HG03196 (cell line): ENCODE results near the gene CTXND1.

Source experiments
- ATAC-seq: cut with Tn5 transposase; IDR thresholded peaks from one replicate; pipeline ENCODE4 v1.9.1; 2021; ENCODE audit not compliant: unreplicated experiment

The CTXND1 gene

DNA sequence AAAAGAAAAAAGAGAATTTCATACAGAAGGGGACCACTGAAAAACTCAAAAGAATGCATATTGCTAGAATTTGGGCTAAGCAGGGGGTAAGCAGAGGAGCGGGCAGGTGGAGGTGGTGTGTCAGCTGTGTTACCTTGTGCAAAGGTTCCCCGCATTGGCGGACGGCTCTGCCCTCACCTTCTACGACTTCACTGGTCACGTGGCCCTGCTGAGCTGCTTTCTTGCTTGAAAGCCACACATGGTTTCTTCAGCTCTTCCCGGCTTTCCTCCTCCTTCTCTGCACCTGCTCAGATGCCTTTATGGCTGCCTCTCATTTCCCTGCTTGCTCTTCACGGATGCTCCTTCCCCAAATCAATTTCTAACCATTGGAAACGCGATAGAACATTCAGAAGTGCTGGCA lies 68.7 kb downstream of the CTXND1 start:
- ATAC-seq, result no peak

DNA sequence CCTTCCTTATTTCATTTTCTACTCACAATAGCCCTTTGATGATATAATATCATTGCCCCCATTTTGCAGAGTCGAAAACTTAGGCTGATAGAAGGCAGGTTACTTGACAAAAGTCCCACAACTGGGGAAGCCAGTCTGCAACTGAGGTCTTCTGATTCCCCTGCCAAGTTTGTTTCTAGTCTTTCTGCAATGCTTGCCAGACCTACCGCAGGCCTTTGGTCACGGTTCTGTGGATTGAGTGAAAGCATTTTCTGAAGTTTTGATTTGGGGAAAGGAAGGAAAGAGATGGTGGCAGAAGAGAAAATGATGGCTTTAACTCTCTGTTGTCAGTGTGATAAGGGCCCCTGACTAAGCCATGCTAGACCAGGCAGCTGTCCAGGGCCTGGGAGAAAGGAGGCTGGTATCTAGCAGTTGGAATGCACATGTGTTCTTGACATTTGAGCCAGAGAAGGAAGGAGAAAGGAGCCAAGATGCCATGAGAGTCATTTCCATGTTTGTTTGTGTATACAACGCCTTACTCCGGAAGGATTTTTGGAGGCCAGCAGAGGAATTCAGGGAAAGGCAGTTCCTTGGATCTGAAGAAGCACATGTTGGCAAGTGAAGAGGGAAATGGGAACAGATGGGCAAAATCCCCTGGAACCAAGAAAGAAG lies 69.3 kb downstream of the CTXND1 start:
- no peak for ATAC-seq

DNA sequence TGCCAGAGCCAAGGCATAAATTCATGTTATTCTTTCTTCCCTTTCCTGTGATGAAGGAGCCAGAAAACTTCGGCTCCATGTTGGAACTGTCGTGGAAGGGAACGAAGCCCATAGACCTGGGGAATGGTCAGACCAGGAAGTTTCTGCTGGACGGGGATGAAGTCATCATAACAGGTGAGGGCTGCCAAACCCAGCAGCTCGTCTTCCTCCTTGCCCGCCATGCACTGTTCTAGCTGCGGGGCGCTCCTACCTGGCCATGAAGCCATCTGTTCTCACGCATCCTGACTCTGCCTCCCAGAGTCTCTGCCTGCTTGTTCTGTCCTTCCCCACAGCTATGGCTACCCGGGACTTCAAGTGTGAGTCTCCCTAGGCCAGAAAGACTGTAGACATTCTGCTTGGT lies 71.0 kb downstream of the CTXND1 start:
- ATAC-seq, result no peak

DNA sequence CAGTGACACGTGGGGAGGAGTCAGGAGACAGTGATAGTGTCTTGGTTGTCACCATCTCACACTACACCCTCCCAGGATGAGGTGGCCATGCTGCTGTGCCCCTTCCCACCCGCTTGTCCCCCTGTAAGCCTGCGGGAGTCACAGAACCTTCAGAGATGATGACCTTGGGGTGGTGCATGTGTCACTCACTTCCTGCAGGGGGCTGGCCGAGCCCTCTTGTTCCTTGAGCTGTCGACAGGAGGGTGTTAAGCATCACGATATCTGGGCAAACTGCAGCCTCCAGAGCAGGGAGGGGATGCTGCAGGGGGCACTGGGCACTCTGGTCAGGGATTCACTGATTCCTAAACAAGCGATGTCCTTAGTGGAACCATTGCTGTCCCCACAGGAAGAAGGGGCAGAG lies 71.5 kb downstream of the CTXND1 start:
- no peak for ATAC-seq

DNA sequence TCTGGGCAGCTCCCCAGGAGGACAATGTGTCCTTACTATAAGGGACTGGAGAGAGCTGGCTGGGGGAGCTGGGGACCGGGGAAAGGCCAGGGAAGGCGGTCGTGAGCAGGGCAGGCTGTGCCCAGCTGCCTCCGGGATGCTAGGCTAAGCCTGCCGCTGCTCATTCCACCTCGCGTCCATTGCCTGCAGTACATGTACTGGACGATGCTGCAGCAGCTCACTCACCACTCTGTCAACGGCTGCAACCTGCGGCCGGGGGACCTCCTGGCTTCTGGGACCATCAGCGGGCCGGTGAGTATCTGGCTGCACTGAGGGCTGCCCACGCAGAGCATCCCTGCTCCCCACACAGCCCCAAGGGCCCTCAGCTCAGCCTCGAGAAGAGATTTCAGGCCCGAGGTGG lies 72.1 kb downstream of the CTXND1 start:
- ATAC-seq, result no peak

DNA sequence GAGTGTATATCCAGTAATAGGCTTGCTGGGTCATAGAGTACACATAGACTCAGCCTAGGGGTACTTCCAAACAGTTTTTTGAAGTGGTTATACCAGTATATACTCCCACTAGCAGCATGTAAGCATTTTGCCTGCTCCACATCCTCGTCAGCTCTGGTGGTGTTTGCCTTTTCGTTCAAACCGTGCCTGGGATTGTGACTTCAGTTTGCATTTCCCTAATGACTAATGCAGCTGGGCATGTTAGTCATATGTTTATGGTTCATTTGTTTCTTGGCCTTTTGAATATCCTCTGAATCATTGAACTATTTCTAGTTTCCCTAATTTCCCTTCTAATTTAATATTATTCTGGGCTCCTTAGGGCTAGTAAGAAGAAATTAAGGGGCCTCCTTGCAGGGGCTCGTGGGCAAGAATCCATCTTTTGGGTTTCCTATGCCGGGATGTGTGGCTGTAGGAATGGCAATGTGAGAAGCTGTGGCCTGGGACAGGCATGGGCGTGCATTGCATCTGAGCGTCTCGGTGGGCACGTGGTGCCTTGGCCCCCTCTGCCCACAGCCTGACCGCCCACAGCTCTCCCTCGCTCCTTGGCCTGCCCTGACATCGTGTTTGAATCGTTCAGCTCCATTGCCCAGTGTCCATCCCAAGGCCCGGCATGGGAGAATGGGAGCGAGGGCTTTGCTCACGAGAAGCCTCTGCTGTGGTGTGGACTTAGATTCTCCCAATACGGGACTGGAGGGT lies 72.8 kb downstream of the CTXND1 start:
- ATAC-seq, result no peak

DNA sequence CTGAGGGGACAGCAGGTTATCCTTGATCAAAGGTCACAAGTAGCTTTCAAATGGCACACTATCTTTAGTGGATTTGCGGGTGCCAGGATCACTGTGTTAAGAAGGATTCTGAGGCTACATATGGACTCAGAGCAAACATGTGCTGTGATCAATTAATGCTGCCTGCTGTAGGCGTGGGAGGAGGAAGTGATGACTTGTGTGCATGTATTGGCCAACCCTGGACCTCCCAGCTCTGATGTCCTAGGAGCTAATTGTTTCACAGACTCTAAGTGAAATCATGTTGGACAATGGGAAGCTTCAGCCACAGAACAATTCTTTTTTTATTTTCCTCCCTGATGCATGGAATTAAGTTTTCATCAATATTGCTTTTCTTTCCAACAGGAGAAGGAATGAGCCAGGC lies 74.9 kb downstream of the CTXND1 start:
- ATAC-seq, result no peak

DNA sequence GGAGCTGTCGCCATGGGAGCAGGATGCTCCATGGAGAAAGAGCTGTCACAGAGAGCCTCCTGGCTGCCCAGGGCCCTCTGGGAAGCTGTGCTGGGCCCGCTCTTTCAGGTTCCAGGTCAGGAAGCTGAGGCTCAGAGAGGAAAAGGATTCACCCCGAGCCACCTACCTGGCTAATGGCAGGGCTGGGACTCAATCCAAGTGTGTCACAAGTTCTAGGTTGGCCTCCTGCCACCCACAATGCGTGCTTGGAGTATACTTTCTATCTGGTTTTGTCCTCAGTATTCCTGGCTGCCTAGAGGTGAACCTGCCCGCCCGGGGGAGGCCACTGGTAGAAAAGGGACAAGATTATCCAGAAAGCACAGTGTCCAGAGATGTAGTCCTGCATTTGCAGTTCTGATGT lies 75.6 kb downstream of the CTXND1 start:
- ATAC-seq, result no peak

DNA sequence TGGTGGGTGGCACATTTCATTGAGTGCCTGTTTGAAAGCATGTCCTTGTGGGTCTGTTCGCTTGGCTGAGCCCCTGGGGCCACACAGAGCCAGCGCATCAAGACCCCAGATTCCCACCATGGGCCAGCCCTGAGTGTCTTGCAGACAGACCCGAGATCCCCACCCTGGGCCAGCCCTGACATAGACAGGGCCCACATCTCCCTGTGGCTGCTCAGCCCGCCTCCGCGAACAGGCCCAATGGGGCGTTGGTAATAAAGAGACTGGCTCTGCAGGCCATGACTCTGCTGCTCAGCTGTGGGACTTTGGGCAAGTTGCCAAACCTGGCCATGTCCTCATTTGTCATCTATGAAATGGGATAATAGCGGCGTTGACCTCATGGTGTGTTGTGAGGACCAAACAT lies 76.6 kb downstream of the CTXND1 start:
- no peak for ATAC-seq

DNA sequence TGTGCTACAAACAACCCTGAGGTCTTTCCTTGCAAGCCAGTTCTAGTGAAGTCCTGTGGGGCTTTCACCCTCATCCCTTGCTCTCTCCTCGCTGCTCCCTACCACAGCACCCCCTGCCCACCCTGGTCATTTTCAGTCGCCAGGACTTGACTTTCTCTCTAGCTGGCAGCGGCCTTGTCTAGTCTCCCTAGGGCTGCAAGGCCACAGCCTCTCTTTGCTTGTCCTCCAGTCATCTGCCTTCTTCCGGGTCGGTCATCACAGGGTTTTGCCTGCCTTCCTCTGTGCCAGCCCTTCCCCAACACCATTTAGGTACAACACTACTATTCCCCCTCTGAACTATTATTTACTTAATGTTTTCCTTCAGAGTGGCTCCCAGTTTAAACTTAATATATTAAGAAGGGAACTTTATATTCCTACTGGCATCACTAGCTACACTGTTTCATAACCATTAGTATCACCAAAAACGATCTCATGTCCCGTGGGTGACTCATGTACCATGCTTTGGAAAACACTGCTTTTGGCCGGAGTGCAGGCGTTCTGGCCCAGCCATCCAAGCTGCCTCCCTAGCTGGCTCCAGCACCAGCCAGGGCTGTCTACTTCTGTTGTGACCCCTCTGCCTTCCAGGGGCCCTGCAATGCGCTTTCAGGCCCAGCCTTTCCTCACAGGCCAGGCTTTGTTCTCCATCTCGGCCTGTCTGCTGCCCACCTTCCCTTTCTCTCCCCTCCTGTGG lies 77.8 kb downstream of the CTXND1 start:
- ATAC-seq, result no peak

DNA sequence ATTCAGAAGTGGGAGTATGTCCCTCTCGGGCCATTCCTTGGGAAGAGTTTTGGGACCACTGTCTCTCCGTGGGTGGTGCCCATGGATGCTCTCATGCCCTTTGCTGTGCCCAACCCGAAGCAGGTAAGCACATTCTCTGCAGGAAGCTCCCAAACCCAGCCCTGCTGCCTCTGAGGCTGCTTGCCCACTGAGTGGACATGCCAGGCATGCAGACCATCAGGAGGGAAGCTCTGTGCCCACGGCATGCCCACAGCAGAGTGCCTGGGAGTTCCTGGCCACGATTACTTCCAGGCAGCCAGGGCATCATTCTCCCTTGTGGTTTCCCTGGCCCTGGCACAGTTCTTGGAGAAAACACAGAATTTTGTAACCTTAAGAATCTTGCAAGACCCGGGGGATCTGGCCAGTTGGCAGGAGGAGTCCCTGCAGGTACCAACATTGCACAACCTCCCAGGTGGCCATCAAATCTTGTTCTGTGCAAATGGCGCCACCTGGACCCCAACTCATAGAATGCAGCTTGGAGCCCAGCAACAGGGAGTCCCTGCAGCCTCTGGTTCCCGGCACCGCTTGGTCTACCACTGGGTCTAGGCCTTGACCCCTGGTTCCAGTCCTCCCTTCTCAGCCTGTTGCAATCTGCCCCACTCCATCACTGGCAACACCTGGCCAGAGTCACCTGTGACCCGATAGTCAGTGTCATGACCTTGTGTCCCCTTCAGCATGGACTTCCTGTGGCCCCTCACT lies 78.8 kb downstream of the CTXND1 start:
- peak; percentile 59 for ATAC-seq

DNA sequence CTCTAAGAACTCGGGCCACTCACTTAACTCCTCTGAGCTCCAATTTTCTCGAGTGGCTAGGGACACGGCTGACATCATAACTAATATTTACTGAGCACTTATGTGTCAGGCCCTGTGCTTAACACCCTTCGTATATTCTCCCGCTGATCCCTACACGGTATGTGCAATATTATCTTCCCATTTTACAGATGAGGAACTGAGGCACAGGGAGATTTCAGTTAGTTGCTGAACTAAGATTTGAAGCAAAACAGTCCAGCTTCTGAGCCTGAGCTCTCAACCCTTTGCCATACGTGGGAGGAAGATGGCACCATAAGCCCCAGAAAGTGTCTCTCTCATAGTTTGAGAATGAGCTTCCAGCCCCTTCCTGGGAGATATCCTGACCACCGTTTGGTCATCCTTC lies 79.6 kb downstream of the CTXND1 start:
- ATAC-seq, result no peak

DNA sequence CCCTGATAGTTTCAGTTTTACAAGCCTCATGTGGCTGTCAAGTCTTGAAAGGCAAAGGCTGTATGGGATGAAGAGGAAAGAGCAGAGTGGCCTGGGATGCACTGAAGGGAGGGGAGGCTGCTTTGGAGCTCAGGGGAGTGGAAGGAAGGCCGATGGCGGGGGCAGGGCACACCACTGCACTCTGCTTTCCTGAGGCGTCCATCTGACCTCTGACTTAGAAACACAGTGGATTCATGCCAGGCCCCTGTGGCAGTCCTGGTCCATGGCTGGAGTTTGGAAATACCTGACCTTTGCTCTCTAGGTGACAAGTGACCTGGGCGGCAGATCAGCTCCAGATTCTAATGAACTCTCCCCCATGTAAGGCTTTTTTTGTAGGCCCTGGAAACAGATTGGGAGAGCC lies 80.2 kb downstream of the CTXND1 start:
- ATAC-seq, result no peak

DNA sequence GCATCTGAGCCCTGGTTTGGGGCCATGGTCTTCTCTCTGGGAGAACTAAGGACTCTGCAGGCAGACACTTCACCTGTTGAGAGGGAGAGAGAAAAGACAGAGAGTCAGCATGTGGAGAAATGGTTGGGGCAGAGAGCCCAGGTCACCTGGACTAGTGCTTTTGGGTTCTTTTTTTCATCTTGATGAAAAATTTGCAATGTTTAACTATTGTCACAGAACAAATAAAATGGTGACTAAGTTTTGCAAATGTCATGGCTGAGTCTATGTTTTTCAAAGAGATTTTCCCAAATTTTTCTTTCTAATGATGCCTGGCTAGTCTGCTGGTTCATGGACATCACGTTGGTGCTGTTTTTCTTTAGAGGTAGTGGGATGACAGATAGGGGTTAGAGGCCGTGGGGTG lies 81.4 kb downstream of the CTXND1 start:
- ATAC-seq, result no peak

DNA sequence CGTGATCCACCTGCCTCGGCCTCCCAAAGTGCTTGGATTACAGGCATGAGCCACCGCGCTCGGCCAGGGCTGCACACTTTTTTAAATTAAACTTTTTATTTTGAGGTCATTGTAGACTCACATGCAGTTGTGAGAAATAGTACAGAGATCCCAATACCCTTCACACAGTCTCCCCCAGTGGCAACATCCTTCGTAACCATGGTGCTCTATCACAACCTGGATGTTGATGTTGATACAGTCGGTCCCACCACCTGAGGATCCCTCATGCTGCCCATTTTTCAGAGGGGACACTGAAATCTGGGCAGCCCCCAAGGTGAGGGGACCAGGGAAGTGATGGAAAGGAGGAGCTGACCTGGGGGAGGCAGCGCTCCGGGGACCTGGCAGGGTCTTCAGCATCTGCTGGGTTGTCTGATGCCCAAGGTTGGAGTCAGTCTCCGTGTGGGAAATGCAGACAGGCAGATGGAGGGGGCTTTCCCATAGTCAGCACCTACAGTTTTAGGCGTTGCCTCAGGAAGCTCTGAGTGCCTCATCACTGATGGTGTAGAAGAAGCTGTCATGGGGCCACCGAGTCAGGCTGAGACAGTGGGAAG lies 82.2 kb downstream of the CTXND1 start:
- ATAC-seq, result no peak

DNA sequence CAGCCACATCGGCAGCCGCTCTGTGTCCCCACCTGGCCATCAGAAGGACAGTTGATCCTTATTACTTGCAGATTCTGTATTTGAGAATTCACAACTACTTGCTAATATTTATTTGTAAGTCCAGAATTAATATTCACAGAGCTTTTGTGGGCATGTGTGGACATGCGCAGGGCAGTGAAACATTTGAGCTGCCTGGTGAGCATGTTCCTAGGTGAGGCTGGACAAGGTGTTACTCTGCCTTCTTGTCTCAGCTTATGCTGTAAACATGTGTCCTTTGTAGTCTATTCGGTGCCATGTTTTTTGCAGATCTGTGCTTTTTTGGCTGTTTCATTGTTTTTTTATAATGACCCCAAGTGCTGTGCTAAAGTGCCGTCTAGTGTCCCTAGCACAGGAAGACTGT lies 83.6 kb downstream of the CTXND1 start:
- ATAC-seq, result no peak

DNA sequence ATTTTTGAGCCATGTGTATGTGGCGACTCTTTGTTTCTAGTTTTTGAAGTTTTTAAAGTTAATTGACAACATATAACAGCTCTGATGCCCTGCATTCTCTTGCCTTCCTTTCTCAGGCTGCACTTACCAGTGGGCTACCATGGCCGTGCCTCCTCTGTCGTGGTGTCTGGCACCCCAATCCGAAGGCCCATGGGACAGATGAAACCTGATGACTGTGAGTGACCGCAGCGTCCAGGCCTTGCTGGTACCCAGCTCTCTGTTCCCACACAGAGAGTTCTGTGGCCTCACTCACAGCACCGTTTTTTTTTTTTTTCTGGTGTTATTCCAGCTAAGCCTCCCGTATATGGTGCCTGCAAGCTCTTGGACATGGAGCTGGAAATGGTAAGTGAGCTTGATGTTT lies 84.1 kb downstream of the CTXND1 start:
- no peak for ATAC-seq

DNA sequence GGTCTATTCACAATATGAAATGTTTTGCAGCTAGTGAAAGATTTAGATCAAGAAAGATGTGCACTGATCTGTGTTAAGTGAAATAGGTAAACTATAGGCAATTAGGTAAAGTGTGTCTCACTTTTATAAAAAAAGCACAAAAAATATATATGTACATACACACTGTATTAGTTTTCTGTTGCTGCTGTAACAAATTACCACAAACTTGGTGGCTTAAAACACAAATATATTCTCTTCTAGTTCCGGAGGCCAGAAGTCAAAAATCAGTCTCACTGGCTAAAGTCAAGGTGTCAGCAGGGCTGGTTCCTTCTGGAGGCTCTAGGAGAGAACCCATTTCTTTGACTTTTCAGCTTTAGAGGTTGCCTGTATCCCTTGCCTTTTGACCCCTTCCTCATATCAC lies 88.1 kb downstream of the CTXND1 start:
- no peak for ATAC-seq

DNA sequence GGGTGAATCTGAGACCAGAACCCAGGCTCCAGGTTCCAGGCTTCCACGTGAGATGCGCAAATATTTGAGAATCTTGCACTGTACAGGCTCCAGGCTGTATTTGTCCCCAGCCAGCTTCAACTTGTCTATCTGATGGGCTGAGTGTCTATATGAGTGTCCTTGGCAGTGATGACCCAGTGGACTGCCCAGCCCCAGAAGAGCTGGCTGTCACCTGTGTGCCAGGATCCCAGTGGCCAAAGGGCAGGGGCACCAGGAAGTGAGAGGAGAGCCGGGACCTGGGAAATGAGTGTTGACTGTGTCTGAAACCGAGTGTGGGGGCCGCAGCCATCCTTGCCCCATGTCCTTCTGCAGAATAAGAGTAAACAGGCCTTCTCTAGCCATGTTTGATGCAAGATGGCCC lies 88.8 kb downstream of the CTXND1 start:
- no peak for ATAC-seq

DNA sequence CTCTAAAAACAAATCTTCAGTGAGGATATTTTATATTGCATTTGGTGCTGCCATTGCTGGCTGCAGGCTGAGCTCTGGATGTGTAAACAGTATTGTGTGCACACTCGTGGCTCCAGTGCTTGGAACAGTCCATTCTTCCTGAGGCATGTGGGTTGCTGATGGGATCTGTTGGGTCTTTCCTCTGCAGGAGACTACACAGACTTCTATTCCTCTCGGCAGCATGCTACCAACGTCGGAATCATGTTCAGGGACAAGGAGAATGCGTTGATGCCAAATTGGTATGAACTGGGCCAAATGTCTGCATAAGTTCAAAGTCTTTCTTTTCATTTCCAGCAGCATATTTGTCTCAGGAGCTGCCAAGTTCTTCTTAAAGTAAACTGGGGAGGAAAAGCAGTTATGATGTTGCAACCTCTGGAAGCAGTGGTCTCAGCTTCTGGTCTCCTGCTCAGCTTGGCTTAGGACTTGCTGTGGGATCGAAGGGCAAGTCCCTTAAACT lies 89.9 kb downstream of the CTXND1 start:
- ATAC-seq, result no peak

DNA sequence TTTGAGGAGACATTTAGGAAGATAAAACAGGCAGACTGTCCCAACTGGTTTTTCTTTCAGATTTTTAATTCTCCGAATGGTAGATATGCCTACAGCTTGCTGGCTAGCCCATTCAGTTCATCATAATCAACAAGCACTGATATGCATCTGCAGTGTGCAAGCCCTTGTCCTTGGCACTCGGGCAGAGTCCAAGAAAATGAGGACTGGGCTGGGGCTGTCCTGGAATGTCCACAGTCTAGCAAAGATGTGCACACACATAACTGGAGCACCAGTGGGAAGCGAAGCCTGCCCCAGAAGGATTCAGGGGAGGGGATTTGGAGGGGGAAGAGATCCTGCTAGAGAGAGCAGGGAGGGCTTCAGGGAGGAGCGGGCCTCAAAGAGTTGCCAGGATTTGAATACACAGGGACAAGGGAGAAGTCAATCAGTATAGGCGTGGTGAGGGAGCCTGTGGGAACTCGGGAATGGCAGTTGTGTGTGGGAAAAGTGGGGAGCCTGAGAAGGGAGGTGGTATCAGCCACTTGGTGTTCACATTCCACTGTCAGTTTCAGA lies 90.5 kb downstream of the CTXND1 start:
- ATAC-seq, result no peak
